Mammary epithelial cell (primary cell): ENCODE measurements around the gene BANP.

Source experiments
- CTCF ChIP-seq, 2 donors: IDR thresholded peaks in 1 of 2; conservative IDR thresholded peaks in 1 of 2; 2 replicates each; pipeline ENCODE4 v1.5.1; 2011 to 2012; ENCODE audit warnings: inconsistent platforms in 2 of 2, low read length in 2 of 2, mild to moderate bottlenecking in 2 of 2, control low read depth in 1 of 2, low read depth in 1 of 2; ENCODE audit not compliant: insufficient read depth in 1 of 2; ENCODE audit errors: extremely low read depth in 1 of 2
- EZH2 ChIP-seq: IDR thresholded peaks from 2 replicates; pipeline ENCODE4 v1.6.1; 2012; ENCODE audit warnings: low read length, inconsistent platforms, borderline replicate concordance

- TF ChIP-seq CTCF (conservative IDR thresholded peaks at IDR 0.05 in 1 of 2, IDR thresholded peaks at IDR 0.05 in 1 of 2; ENCODE audit: extremely low read depth in 1 of 2, insufficient read depth in 1 of 2, low read depth in 1 of 2, low read length in 2 of 2) (no peak), EZH2 (no peak)
Observed at GRCh38 chr16:87921236-87921773, 29.9 kb upstream of the BANP start.
